Panc1 (cell line): ENCODE results near the gene HADHB. TPM values are rescaled to one million over a fixed set of nuclear protein-coding genes. Genes with fewer than 3 reads are reported as not detected.

Experiments used
- ATAC-seq: fragments of 200-7000 bp; cut with Tn5 transposase; 2 replicates; pipeline ENCODE4 v1.9.1; 2020; ENCODE audit warnings: mild to moderate bottlenecking, moderate library complexity
- BruUV-seq: library from RNA; stranded (reverse); fragments of 400-500 nt; replicated peaks from 2 replicates; lab custom pipeline; 2021; lab: Mats Ljungman, UMichigan
- CTCF ChIA-PET: fragments of 300-600 bp; sonication (Branson Sonifier 250); formaldehyde crosslinking; loops from one replicate; lab custom pipeline; 2022; ENCODE audit warnings: antibody characterized with exemption; lab: Charles Lee
- POLR2A ChIA-PET: fragments of 300-600 bp; sonication (Branson Sonifier 250); formaldehyde crosslinking; loops from one replicate; lab custom pipeline; 2022; ENCODE audit warnings: antibody characterized with exemption; lab: Charles Lee
- DNase-seq: peaks from one replicate; pipeline ENCODE4 v3.0.0-alpha.2; 2010; ENCODE audit warnings: low read depth, low spot score
- H3K27ac ChIP-seq: 2 replicates; pipeline ENCODE4 v1.5.1; 2011; ENCODE audit warnings: mild to moderate bottlenecking, low read length, inconsistent platforms
- H3K27me3 ChIP-seq: fragments of 200-500 bp; sonication (Bioruptor generic); 2 replicates; pipeline ENCODE4 v1.6.0; 2014; ENCODE audit warnings: low read length, inconsistent platforms; ENCODE audit not compliant: control insufficient read depth, insufficient read depth
- H3K36me3 ChIP-seq: fragments of 200-500 bp; sonication (Bioruptor generic); 2 replicates; pipeline ENCODE4 v1.5.1; 2014; ENCODE audit warnings: inconsistent platforms, mild to moderate bottlenecking, low read length, moderate library complexity; ENCODE audit not compliant: control insufficient read depth, insufficient read depth
- H3K4me1 ChIP-seq: 2 replicates; pipeline ENCODE4 v1.5.1; 2011; ENCODE audit warnings: inconsistent platforms, mild to moderate bottlenecking, low read length, moderate library complexity; ENCODE audit not compliant: control insufficient read depth, insufficient read depth
- H3K4me3 ChIP-seq, 2 experiments: 2 replicates each; pipeline ENCODE4 v1.5.1; 2011 to 2012; ENCODE audit warnings: low read depth in 2 of 2, low read length in 2 of 2, mild to moderate bottlenecking in 2 of 2, inconsistent platforms in 1 of 2, moderate library complexity in 1 of 2
- H3K9me3 ChIP-seq: fragments of 200-500 bp; sonication (Bioruptor generic); 2 replicates; pipeline ENCODE4 v1.5.1; 2014; ENCODE audit warnings: low read depth, mild to moderate bottlenecking, inconsistent platforms, low read length, moderate library complexity; ENCODE audit not compliant: control insufficient read depth, insufficient read depth
- POLR2AphosphoS5 ChIP-seq: IDR thresholded peaks from 2 replicates; pipeline ENCODE4 v1.6.1; 2012; ENCODE audit warnings: mild to moderate bottlenecking, low read depth, low read length, moderate library complexity
- SIN3A ChIP-seq: IDR thresholded peaks from 2 replicates; pipeline ENCODE4 v1.6.1; 2012; ENCODE audit warnings: low read depth, mild to moderate bottlenecking, low read length, moderate library complexity, borderline replicate concordance; ENCODE audit not compliant: insufficient read depth
- TCF7L2 ChIP-seq: IDR thresholded peaks from 2 replicates; pipeline ENCODE4 v1.6.1; 2011; ENCODE audit warnings: mild to moderate bottlenecking, low read depth, low read length, inconsistent platforms
- in situ Hi-C: cut with HindIII; loops from 2 replicates; pipeline ENCODE4 v1.10.0; 2016; ENCODE audit warnings: low sequenced_read_pairs, low pct_unique_long_range_greater_than_20kb
- intact Hi-C: fragments of 100-400 bp; cut with micrococcal nuclease; formaldehyde crosslinking; loops from one replicate; pipeline ENCODE4 v1.10.0; 2022; ENCODE audit not compliant: unreplicated experiment
- total RNA-seq: library from RNA; stranded (reverse); gene quantifications from one replicate; pipeline ENCODE4 v1.2.1, GENCODE V29; 2021; ENCODE audit not compliant: unreplicated experiment
- TF ChIP-seq, protein P1 (sequence below), 2 experiments: IDR thresholded peaks; 2 replicates each; pipeline ENCODE4 v1.6.1; 2011 to 2012; ENCODE audit warnings: low read depth in 2 of 2, control low read depth in 1 of 2, low read length in 1 of 2, mild to moderate bottlenecking in 1 of 2, moderate library complexity in 1 of 2; ENCODE audit not compliant: insufficient read depth in 1 of 2
- TF ChIP-seq, protein P2 (sequence below): fragments of 450-650 bp; IDR thresholded peaks from 2 replicates; pipeline ENCODE4 v1.5.1; 2017; ENCODE audit warnings: mild to moderate bottlenecking

HADHB gene
- total RNA-seq, 1 experiment from 2014 or later = 106 TPM

DNA sequence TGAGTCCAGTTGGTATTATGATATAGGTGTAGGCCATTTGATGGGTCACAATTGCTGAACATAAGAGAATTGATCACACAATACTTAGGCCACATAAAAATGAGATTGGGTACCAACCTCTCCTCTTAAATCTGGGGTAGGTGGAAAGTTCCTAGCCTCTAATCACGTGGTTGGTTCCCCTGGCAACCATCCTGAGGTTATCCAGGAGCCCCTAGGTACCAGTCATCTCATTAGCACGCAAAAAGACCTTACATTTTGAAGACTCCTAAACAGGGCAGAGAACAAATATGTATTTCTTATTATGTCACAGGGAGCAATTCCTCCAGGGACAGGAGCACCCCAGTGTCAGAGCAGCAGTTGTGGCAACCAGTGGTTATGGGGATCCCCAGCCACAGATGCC lies 88.6 kb downstream of the HADHB start:
- intact Hi-C loops (loop anchor here (10.0 kb wide), 1 partner anchor 88 kb away; the partner anchor contains the start of genes HADHA and HADHB), in situ Hi-C loops (no loop called here)
- ChIA-PET POLR2A (no interaction called here), CTCF (no interaction called here)
- Histone ChIP-seq H3K27ac (no peak overlapping the region), H3K4me1 (no peaks in the 10 kb centered on the region), H3K36me3 (no peaks in the 10 kb centered on the region), H3K9me3 (no peaks in the 10 kb centered on the region), H3K27me3 (no peaks in the 10 kb centered on the region), H3K4me3 (no peak overlapping the region)
- BruUV-seq = no TSS peak
- DNase-seq (no peak), ATAC-seq (no peak)
- TF ChIP-seq POLR2AphosphoS5 (no peak), TCF7L2 (no peak), SIN3A (no peak)
- TF ChIP-seq, protein P1, sequence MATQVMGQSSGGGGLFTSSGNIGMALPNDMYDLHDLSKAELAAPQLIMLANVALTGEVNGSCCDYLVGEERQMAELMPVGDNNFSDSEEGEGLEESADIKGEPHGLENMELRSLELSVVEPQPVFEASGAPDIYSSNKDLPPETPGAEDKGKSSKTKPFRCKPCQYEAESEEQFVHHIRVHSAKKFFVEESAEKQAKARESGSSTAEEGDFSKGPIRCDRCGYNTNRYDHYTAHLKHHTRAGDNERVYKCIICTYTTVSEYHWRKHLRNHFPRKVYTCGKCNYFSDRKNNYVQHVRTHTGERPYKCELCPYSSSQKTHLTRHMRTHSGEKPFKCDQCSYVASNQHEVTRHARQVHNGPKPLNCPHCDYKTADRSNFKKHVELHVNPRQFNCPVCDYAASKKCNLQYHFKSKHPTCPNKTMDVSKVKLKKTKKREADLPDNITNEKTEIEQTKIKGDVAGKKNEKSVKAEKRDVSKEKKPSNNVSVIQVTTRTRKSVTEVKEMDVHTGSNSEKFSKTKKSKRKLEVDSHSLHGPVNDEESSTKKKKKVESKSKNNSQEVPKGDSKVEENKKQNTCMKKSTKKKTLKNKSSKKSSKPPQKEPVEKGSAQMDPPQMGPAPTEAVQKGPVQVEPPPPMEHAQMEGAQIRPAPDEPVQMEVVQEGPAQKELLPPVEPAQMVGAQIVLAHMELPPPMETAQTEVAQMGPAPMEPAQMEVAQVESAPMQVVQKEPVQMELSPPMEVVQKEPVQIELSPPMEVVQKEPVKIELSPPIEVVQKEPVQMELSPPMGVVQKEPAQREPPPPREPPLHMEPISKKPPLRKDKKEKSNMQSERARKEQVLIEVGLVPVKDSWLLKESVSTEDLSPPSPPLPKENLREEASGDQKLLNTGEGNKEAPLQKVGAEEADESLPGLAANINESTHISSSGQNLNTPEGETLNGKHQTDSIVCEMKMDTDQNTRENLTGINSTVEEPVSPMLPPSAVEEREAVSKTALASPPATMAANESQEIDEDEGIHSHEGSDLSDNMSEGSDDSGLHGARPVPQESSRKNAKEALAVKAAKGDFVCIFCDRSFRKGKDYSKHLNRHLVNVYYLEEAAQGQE (IDR thresholded peaks at IDR 0.05; ENCODE audit: insufficient read depth in 1 of 2, low read depth in 2 of 2, low read length in 1 of 2) = no peak
- TF ChIP-seq, protein P2, sequence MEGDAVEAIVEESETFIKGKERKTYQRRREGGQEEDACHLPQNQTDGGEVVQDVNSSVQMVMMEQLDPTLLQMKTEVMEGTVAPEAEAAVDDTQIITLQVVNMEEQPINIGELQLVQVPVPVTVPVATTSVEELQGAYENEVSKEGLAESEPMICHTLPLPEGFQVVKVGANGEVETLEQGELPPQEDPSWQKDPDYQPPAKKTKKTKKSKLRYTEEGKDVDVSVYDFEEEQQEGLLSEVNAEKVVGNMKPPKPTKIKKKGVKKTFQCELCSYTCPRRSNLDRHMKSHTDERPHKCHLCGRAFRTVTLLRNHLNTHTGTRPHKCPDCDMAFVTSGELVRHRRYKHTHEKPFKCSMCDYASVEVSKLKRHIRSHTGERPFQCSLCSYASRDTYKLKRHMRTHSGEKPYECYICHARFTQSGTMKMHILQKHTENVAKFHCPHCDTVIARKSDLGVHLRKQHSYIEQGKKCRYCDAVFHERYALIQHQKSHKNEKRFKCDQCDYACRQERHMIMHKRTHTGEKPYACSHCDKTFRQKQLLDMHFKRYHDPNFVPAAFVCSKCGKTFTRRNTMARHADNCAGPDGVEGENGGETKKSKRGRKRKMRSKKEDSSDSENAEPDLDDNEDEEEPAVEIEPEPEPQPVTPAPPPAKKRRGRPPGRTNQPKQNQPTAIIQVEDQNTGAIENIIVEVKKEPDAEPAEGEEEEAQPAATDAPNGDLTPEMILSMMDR = no peak

DNA sequence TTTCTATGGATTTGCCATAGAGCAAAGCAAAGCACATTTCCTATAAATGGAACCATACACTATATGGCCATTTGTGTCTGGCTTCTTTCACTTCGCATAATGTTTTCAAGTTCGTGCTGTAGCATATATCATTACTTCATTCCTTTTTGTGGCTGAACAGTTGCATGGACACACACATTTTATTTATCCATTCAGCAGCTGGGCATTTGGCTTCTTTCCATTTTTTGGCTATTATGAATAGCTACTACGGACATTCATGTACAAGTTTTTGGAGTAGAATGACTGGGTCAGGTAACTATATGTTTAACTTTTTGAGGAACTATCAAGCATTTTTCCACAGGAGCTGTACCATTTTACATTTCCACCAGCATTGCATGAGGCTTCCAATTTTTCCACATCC lies 90.5 kb downstream of the HADHB start:
- Histone ChIP-seq H3K27ac (no peak overlapping the region), H3K27me3 (no peaks in the 10 kb centered on the region), H3K9me3 (no peaks in the 10 kb centered on the region), H3K4me1 (no peaks in the 10 kb centered on the region), H3K4me3 (no peak overlapping the region), H3K36me3 (no peaks in the 10 kb centered on the region)
- POLR2A ChIA-PET = no interaction called here
- in situ Hi-C loops = no loop called here
- DNase-seq (no peak), ATAC-seq (no peak)
- intact Hi-C loops = loop anchor here (10.0 kb wide), 1 partner anchor 90 kb away; the partner anchor contains the start of genes HADHA and HADHB
- BruUV-seq = no TSS peak
- CTCF ChIA-PET = no interaction called here
- TF ChIP-seq SIN3A (no peak), POLR2AphosphoS5 (no peak)

DNA sequence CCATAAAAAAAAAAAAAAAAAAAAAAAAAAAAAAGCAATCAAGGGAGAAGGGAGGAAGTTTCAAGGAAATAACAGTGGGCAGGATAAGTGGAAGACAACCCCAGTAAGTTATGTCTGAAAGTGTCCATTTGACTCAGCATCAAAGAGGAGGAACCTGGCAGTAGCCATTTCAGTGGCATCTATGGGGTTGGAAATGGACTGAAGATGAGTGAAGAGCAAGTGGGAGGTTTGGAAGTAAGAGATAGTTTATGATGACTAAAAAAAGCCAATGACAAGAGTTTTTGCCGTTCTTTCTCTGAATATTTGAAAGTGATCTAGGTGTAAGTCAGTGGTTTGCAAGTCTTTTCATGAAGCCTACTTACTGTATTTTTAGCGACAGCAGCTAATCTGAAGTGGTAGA lies 92.0 kb downstream of the HADHB start:
- no peak for DNase-seq
- Histone ChIP-seq H3K27ac (no peak overlapping the region), H3K4me1 (no peaks in the 10 kb centered on the region), H3K4me3 (no peak overlapping the region), H3K36me3 (no peaks in the 10 kb centered on the region), H3K9me3 (no peaks in the 10 kb centered on the region), H3K27me3 (no peaks in the 10 kb centered on the region)
- in situ Hi-C loops = no loop called here
- CTCF ChIA-PET = no interaction called here
- no peak for ATAC-seq
- TF ChIP-seq, protein P1 (IDR thresholded peaks at IDR 0.05; ENCODE audit: insufficient read depth in 1 of 2, low read depth in 2 of 2, low read length in 1 of 2) = no peak
- TF ChIP-seq SIN3A (no peak), TCF7L2 (no peak), POLR2AphosphoS5 (no peak)
- TF ChIP-seq, protein P2 = no peak
- no TSS peak for BruUV-seq
- intact Hi-C loops = loop anchor here (10.0 kb wide), 1 partner anchor 92 kb away; the partner anchor contains the start of genes HADHA and HADHB
- POLR2A ChIA-PET = no interaction called here
